HepG2 (cell line): ENCODE data around the gene PLIN3. TPM values are rescaled to one million over a fixed set of nuclear protein-coding genes. Genes with fewer than 3 reads are reported as not detected.

Experiments
- ATF7 ChIP-seq, 2 experiments: fragments of 450-650 bp in 1 of 2; sonication (generic) in 1 of 2; formaldehyde crosslinking in 1 of 2; IDR thresholded peaks; 2 replicates each; pipeline versions ENCODE4 v1.4.0 to v1.6.1; 2016 to 2020; ENCODE audit warnings: antibody characterized with exemption in 1 of 2, mild to moderate bottlenecking in 1 of 2, missing genetic modification reagents in 1 of 2
- GTF3A ChIP-seq: sonication (generic); formaldehyde crosslinking; conservative IDR thresholded peaks from 2 replicates; pipeline ENCODE4 v1.4.0; 2020; ENCODE audit warnings: mild to moderate bottlenecking, missing genetic modification reagents
- HMG20B ChIP-seq: conservative IDR thresholded peaks from 2 replicates; pipeline ENCODE4 v1.6.1; 2016; ENCODE audit warnings: missing genetic modification reagents, missing compliant biosample characterization
- HMGA1 ChIP-seq: sonication (generic); formaldehyde crosslinking; conservative IDR thresholded peaks from 2 replicates; pipeline ENCODE4 v1.4.0; 2020; ENCODE audit warnings: missing genetic modification reagents
- HNF4A ChIP-seq: sonication (generic); formaldehyde crosslinking; IDR thresholded peaks from 2 replicates; pipeline ENCODE4 v1.4.0; 2020; ENCODE audit warnings: missing genetic modification reagents
- NFIB ChIP-seq: sonication (generic); formaldehyde crosslinking; IDR thresholded peaks from 2 replicates; pipeline ENCODE4 v1.9.0; 2021; ENCODE audit warnings: missing genetic modification reagents, mild to moderate bottlenecking, borderline replicate concordance
- NR1H2 ChIP-seq: sonication (generic); formaldehyde crosslinking; IDR thresholded peaks from 2 replicates; pipeline ENCODE4 v1.8.1; 2022; ENCODE audit warnings: low read depth, missing genetic modification reagents, borderline replicate concordance
- POLR2A ChIP-seq, 2 experiments: IDR thresholded peaks; 2 replicates each; pipeline ENCODE4 v1.6.1; 2011; ENCODE audit warnings: low read depth in 2 of 2, low read length in 2 of 2, mild to moderate bottlenecking in 1 of 2, moderate library complexity in 1 of 2; ENCODE audit not compliant: insufficient read depth in 1 of 2
- SIX4 ChIP-seq: sonication (generic); formaldehyde crosslinking; IDR thresholded peaks from 2 replicates; pipeline ENCODE4 v1.4.0; 2020; ENCODE audit warnings: missing genetic modification reagents
- SMYD3 ChIP-seq: sonication (generic); formaldehyde crosslinking; IDR thresholded peaks from 2 replicates; pipeline ENCODE4 v1.8.1; 2023; ENCODE audit warnings: mild to moderate bottlenecking, missing genetic modification reagents
- SP5 ChIP-seq: IDR thresholded peaks from 2 replicates; pipeline ENCODE4 v1.6.1; 2016; ENCODE audit warnings: low read depth, borderline replicate concordance
- SPEN ChIP-seq: sonication (generic); formaldehyde crosslinking; IDR thresholded peaks from 2 replicates; pipeline ENCODE4 v1.5.1; 2020; ENCODE audit warnings: low read depth, mild to moderate bottlenecking, missing genetic modification reagents
- TAF1 ChIP-seq: sonication (generic); formaldehyde crosslinking; IDR thresholded peaks from 2 replicates; pipeline ENCODE4 v1.4.0; 2020; ENCODE audit warnings: missing genetic modification reagents
- YY1 ChIP-seq: IDR thresholded peaks from 2 replicates; pipeline ENCODE4 v1.6.1; 2011; ENCODE audit warnings: low read length, low read depth, moderate library complexity, mild to moderate bottlenecking; ENCODE audit not compliant: insufficient read depth, insufficient replicate concordance
- ZBTB20 ChIP-seq: sonication (generic); formaldehyde crosslinking; IDR thresholded peaks from 2 replicates; pipeline ENCODE4 v1.8.1; 2023; ENCODE audit warnings: missing genetic modification reagents, low read depth, mild to moderate bottlenecking, borderline replicate concordance
- ZBTB7A ChIP-seq: sonication (generic); formaldehyde crosslinking; IDR thresholded peaks from 2 replicates; pipeline ENCODE4 v1.8.0; 2022; ENCODE audit warnings: mild to moderate bottlenecking, missing genetic modification reagents
- ZFP36L1 ChIP-seq: sonication (generic); formaldehyde crosslinking; IDR thresholded peaks from 2 replicates; pipeline ENCODE4 v1.8.0; 2022; ENCODE audit warnings: mild to moderate bottlenecking, missing genetic modification reagents, moderate library complexity
- ZFY ChIP-seq: sonication (generic); formaldehyde crosslinking; IDR thresholded peaks from 2 replicates; pipeline ENCODE4 v1.4.0; 2020; ENCODE audit warnings: missing genetic modification reagents
- ZNF180 ChIP-seq: sonication (generic); formaldehyde crosslinking; IDR thresholded peaks from 2 replicates; pipeline ENCODE4 v1.4.0; 2020; ENCODE audit warnings: low read depth, missing genetic modification reagents, borderline replicate concordance
- ZNF232 ChIP-seq: sonication (generic); formaldehyde crosslinking; IDR thresholded peaks from 2 replicates; pipeline ENCODE4 v1.4.0; 2020; ENCODE audit warnings: missing genetic modification reagents, borderline replicate concordance
- ZNF841 ChIP-seq: sonication (generic); formaldehyde crosslinking; IDR thresholded peaks from 2 replicates; pipeline ENCODE4 v1.8.1; 2023; ENCODE audit warnings: missing genetic modification reagents, borderline replicate concordance
- polyA plus RNA-seq, 8 experiments: library from polyadenylated mRNA; depleted of rRNA in 3 of 8; stranded (reverse) in 7 of 8; unstranded in 1 of 8; fragments of >200 nt; fragmentation: Illumina TruSeq in 4 of 8; extraction: Trizol in 4 of 8; gene quantifications; 2 replicates each; pipeline versions ENCODE4 v1.2.1 to v1.2.3, GENCODE V29; 2011 to 2016; ENCODE audit warnings: low read depth in 4 of 8, missing spikeins in 1 of 8, mixed read lengths in 1 of 8; ENCODE audit not compliant: insufficient read depth in 1 of 8
- total RNA-seq, 5 experiments: library from RNA; depleted of rRNA; stranded (reverse); fragments of >200 nt; fragmentation: Illumina TruSeq; extraction: Trizol; gene quantifications; 2 replicates each; pipeline ENCODE4 v1.2.3, GENCODE V29; 2016; ENCODE audit warnings: low read depth in 1 of 5
- TF ChIP-seq, protein P1 (sequence below): IDR thresholded peaks from 2 replicates; pipeline ENCODE4 v1.6.1; 2016; ENCODE audit warnings: mild to moderate bottlenecking
- TF ChIP-seq, protein P2 (sequence below): sonication (generic); formaldehyde crosslinking; IDR thresholded peaks from 2 replicates; pipeline ENCODE4 v1.4.0; 2020; ENCODE audit warnings: missing genetic modification reagents, mild to moderate bottlenecking, borderline replicate concordance
- TF ChIP-seq, protein P3 (sequence below): sonication (generic); formaldehyde crosslinking; conservative IDR thresholded peaks from 2 replicates; pipeline ENCODE4 v1.8.0; 2022; ENCODE audit warnings: missing genetic modification reagents
- TF ChIP-seq, protein P4 (sequence below): sonication (generic); formaldehyde crosslinking; IDR thresholded peaks from 2 replicates; pipeline ENCODE4 v1.4.0; 2020; ENCODE audit warnings: missing genetic modification reagents

Gene PLIN3
- total and polyA plus RNA-seq, 2 of the 13 experiments (the other 11 are each of a cell fraction or from before 2014, with no cell fraction given), result 49.3 to 57.9 TPM

DNA sequence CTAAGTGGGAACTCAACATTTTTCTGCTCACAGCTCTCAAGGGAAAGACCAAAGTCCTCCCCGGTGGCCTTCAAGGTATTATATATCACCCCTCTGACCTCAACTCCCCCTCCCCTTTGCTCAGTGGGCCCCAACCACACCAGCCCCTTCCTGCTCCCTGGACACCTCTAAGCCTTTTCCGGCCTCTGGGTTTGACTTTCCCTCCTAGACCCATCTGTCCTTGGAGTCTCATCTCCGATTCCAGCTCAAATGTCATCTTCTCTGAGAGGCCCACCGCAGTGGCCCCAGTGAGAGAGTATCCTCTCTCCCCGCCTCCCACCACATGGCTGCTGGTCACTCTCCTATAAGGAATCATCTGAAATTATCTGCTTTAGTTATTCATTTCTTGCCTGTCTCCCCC lies 40.9 kb upstream of the PLIN3 start (continued):
- TF ChIP-seq SP5 (0 out of 2 replicates have a peak, but pooled peaks have one; percentile 32), GTF3A (CRISPR knock-in tag) (no peak), HMG20B (0 out of 2 replicates have a peak, but pooled peaks have one; percentile 8), SMYD3 (CRISPR knock-in tag) (no peak), POLR2A (IDR thresholded peaks at IDR 0.05; ENCODE audit: insufficient read depth in 1 of 2, low read depth in 2 of 2, low read length in 2 of 2) (no peak; a peak in 1 of 4 replicates), ZFP36L1 (no peak), SPEN (CRISPR knock-in tag) (no peak), TAF1 (CRISPR knock-in tag) (0 out of 2 replicates have a peak, but pooled peaks have one; percentile 8), ZNF180 (CRISPR knock-in tag) (no peak), ZFY (CRISPR knock-in tag) (no peak), ZBTB20 (no peak), HMGA1 (CRISPR knock-in tag) (no peak), NFIB (CRISPR knock-in tag) (no peak), NR1H2 (CRISPR knock-in tag) (no peak), HNF4A (CRISPR knock-in tag) (peak; percentile 56; the same call in 1 of the 2 replicates), ZBTB7A (CRISPR knock-in tag) (0 out of 2 replicates have a peak, but pooled peaks have one; percentile 21), ZNF232 (no peak), SIX4 (CRISPR knock-in tag) (peak; percentile 55), ZNF841 (CRISPR knock-in tag) (no peak), YY1 (no peak), ATF7 (IDR thresholded peaks at IDR 0.05) (no peak), ATF7 (CRISPR knock-in tag; IDR thresholded peaks at IDR 0.05) (no peak)
- TF ChIP-seq, protein P1, sequence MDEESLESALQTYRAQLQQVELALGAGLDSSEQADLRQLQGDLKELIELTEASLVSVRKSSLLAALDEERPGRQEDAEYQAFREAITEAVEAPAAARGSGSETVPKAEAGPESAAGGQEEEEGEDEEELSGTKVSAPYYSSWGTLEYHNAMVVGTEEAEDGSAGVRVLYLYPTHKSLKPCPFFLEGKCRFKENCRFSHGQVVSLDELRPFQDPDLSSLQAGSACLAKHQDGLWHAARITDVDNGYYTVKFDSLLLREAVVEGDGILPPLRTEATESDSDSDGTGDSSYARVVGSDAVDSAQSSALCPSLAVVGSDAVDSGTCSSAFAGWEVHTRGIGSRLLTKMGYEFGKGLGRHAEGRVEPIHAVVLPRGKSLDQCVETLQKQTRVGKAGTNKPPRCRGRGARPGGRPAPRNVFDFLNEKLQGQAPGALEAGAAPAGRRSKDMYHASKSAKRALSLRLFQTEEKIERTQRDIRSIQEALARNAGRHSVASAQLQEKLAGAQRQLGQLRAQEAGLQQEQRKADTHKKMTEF (CRISPR knock-in tag), result 0 out of 2 replicates have a peak, but pooled peaks have one; percentile 15
- TF ChIP-seq, protein P2, sequence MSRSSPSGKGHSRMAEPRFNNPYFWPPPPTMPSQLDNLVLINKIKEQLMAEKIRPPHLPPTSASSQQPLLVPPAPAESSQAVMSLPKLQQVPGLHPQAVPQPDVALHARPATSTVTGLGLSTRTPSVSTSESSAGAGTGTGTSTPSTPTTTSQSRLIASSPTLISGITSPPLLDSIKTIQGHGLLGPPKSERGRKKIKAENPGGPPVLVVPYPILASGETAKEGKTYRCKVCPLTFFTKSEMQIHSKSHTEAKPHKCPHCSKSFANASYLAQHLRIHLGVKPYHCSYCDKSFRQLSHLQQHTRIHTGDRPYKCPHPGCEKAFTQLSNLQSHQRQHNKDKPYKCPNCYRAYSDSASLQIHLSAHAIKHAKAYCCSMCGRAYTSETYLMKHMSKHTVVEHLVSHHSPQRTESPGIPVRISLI (CRISPR knock-in tag), result no peak
- TF ChIP-seq, protein P3, sequence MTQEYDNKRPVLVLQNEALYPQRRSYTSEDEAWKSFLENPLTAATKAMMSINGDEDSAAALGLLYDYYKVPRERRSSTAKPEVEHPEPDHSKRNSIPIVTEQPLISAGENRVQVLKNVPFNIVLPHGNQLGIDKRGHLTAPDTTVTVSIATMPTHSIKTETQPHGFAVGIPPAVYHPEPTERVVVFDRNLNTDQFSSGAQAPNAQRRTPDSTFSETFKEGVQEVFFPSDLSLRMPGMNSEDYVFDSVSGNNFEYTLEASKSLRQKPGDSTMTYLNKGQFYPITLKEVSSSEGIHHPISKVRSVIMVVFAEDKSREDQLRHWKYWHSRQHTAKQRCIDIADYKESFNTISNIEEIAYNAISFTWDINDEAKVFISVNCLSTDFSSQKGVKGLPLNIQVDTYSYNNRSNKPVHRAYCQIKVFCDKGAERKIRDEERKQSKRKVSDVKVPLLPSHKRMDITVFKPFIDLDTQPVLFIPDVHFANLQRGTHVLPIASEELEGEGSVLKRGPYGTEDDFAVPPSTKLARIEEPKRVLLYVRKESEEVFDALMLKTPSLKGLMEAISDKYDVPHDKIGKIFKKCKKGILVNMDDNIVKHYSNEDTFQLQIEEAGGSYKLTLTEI (CRISPR knock-in tag), result no peak
- TF ChIP-seq, protein P4, sequence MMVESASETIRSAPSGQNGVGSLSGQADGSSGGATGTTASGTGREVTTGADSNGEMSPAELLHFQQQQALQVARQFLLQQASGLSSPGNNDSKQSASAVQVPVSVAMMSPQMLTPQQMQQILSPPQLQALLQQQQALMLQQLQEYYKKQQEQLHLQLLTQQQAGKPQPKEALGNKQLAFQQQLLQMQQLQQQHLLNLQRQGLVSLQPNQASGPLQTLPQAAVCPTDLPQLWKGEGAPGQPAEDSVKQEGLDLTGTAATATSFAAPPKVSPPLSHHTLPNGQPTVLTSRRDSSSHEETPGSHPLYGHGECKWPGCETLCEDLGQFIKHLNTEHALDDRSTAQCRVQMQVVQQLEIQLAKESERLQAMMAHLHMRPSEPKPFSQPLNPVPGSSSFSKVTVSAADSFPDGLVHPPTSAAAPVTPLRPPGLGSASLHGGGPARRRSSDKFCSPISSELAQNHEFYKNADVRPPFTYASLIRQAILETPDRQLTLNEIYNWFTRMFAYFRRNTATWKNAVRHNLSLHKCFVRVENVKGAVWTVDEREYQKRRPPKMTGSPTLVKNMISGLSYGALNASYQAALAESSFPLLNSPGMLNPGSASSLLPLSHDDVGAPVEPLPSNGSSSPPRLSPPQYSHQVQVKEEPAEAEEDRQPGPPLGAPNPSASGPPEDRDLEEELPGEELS (CRISPR knock-in tag), result 0 out of 2 replicates have a peak, but pooled peaks have one; percentile 7
